HG03378 (cell line): ENCODE measurements around the gene RABAC1.
"Not testable (repeated sequence)": the region's sequence is repeated elsewhere in the genome, so short reads cannot be mapped to it uniquely, and the experiment has no call there.

Experiments used
- ATAC-seq: cut with Tn5 transposase; IDR thresholded peaks from one replicate; pipeline ENCODE4 v1.9.1; 2021; ENCODE audit warnings: mild to moderate bottlenecking, moderate library complexity; ENCODE audit not compliant: unreplicated experiment

Gene RABAC1

DNA sequence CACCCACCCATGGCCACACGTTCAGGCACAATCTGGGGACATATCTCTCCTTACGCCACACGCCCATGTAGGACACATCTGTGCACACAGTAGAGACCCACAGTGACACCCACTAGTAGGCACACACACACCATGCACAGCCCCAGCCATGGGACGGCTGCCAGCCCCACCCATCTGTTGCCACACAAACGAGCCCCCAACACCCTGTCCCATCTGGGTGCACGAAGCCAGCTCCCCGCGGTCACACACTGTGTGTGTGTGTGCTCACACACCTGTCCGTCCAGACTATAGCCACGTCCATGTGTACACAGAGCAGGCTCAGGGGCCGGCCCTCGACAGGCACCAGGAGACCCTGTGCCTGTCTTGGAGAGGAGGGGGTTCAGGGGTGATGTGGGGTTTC lies 41.4 kb downstream of the RABAC1 start:
- no peak for ATAC-seq

GRCh38 chr19:41915776-41916414 lies 43.2 kb downstream of the RABAC1 start:
- no peak for ATAC-seq

DNA sequence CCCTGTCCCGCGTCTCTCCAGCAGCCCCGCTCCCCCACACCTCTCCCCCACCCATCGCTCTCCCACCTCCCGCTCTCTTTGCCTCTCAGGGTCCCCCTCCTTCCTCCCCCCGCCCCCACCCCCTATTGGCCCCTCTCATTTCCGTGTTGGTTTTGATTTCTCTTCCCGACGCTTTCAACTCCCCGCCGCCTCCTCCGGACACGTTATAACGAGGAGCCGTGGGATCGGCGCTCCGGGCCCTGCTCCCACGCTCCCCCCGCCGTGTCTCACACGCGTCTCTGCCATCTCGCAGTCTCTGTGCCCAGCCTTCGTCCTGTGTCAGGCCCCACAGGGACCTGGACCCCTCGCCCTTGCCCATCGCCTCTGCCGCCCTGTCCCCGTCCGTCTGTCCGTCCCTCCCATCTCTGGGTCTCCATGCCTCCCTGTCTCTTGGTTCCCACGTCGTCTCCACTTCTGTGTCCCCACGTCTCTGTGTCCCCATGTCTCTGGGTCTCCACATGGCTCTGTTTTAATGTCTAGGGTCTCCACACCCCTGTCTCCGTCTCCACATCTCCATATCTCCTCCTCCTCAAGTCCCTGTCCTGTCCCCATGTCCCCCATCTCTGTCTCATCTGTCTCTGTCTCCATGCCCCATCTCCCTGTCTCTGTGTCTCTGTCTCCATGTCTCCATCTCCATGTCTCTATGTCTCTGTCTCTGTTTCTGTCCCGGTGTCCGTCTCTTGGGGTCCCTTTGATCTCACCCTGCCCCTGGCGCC lies 43.9 kb downstream of the RABAC1 start:
- ATAC-seq = no peak

DNA sequence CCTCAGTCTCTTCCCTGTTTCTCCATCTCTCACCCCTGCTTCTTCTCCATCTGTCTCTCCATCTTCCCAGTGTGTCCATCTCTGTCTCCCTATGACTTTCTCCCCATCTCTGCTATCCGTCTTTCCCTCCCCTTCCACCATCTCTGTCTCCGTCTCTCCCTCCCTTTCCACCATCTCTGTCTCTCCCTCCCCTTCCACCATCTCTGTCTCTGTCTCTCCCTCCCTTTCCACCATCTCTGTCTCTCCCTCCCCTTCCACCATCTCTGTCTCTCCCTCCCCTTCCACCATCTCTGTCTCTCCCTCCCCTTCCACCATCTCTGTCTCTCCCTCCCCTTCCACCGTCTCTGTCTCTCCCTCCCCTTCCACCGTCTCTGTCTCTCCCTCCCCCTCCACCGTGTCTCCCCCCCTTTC lies 44.7 kb downstream of the RABAC1 start:
- ATAC-seq = not testable (repeated sequence)

DNA sequence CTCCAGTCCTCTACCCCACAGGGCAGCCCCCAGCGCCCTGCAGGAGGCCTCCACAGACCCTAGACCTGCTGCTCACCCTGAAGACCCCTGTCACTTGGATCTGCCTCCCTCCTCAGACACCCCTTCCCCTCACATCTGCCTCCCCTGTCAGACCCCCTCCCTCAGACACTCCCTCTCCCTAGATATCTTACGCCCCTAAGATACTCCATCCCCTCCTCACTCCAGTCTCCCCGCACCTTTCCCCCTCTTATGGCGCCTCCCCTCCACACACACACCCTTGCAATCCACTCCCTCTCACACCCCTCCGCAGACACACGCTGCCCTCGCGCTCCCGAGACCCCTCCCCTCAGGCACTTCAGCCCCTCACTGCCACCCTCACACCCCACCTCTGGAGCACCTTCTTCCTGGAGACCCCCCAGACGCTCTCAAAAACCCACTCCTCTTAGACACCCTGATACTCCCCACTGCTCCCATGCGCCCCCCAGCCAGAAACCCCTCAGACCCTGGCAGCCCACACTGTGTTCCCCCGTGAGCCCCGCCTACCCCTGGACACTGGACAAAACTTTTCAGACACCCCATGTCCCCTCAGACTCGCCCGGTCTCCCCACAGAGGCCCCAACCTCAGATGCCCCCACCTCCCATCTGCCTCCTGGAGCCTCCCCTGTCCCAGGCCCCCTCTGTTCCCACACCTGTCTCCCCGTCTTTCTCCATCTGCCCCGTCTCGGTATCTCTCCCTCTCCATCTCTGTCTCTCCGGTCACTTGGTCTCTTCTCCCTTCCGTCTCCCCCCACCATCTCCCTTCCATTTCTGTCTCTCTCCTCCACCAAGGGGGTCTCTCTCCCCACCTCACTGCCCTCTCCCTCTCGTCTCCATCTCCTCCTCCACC lies 45.3 kb downstream of the RABAC1 start:
- ATAC-seq = no peak

DNA sequence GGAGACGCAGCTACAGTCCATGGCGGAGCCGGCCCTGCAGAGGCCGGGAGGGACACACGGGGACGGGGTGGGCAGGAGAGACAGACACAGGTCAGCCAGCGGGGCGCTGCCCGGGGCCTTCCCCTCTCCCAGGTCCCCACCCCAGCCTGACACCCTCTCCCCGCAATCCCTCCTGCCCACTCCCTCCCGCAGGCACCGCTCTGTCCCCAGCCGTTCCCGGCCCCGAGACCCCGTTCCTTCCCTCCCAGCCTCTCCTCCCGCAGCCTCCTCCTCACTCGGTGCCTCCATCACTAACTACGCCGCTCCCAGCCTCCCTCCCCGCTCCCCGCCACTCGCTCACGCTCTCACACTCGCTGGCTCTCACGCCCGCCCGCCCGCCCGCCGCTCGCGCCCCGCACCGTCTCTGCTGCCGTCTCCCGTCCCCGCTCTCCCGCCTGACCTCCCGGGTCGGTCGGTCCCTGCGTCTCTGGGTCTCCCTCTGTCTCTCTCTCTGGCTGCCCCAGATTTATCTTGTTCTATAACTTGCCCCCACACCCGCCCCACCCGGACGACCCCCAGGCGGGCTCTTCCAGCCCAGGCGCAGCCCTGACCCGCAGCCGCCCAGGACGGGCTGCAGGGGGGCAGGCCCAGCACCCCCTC lies 46.1 kb downstream of the RABAC1 start:
- no peak for ATAC-seq

DNA sequence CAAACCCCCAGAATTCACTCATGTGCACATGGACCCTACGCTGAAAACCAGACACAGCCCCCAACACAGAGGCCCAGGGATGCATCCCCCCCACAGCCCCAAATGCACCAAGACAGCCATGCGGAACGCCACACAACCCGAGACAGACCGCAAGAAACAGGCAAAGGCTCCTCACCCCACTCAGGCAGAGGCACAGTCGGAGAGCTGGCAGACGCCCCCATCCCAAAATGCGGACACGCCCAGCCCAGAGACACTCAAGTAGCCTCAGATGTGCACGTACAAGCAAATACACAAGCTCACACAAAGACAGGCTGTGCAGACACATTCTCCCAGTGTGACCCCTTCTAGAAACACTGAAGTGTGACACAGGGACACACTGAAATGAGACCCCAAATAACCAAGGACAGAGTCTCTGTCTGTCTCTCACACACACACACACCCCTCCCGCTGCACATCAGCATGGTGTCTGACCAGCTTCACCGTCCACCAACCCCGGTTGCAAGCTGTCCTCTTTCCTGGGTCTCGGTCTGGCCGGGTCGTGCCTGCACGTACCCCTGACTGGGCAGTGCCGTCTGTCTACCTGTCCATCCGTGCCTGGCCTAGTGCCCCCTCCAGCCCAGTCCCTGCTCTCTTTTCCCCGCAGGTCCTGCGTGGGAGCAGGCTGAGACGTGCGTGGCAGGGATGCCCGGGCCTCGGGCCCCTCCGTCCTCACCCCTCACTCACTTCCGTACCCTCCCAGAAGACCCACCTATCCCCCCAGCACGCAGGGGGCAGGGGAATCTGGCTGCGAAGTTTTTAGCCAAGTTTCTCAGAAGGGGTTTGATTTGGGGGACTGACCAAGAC lies 47.0 kb downstream of the RABAC1 start:
- no peak for ATAC-seq

DNA sequence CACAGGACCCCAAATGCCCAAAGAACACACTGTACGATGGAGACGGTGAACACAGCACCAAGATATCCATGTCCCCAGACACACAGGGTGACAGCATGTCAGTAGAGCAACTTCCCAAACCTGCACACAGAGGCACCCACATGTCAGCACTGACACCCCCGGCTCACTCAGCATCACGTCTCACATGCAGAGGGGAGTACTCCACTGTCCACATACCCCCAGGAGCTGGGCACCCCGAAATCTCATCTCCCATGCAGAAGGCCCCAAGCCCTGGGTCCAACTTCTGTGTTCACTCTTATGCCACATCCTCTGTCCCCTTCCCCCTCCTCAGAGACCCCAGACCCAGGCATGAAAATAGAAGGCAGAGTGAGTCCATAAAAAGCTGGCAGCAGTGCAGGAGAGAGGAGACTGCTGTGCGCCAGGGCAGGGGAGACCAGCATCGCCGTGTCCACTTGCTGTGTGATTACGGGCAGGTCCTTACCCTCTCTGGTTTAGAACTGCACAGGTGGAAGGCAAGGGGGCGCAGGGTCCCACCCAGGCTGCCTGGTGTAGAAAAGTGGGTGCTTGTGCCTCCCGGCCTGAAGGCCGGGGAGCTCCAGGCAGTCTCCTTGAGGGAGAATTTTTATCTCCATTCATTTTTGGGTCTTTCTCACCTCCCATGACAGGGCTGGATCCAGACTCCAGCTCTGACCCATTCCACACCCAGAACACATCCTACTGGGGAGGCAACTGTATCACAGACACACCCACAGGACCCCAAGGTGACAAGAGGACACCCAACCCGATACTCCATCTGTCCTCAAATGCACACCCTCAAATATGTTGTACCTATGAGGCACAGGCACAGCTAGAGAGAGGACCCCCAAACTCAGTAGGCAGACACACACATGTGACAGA lies 47.9 kb downstream of the RABAC1 start:
- ATAC-seq = no peak

GRCh38 chr19:41910240-41910991 lies 48.7 kb downstream of the RABAC1 start:
- no peak for ATAC-seq

DNA sequence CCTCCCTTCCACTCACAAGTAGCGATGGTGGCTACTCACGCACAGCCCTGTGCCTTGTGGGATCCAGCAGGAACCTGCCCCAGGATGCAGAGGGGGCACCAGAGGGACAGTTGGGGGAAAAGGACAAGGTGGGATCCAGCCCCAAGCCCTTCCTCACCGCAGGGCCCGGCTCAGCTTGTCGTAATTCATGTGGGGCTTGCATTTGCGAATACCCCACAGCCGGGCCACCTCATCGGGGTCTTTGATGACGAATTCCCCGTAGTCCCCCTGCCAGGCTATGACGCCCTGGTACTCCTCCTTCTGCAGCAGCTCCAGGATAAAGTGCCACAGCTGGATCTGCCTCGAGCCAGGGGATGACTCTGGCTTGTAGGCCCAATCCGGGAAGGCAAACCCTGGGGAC lies 49.4 kb downstream of the RABAC1 start:
- ATAC-seq = no peak

- no peak for ATAC-seq
Measured at GRCh38 chr19:41908724-41909464, 50.2 kb downstream of the RABAC1 start.

GRCh38 chr19:41907994-41908615 lies 51.0 kb downstream of the RABAC1 start:
- no peak for ATAC-seq

DNA sequence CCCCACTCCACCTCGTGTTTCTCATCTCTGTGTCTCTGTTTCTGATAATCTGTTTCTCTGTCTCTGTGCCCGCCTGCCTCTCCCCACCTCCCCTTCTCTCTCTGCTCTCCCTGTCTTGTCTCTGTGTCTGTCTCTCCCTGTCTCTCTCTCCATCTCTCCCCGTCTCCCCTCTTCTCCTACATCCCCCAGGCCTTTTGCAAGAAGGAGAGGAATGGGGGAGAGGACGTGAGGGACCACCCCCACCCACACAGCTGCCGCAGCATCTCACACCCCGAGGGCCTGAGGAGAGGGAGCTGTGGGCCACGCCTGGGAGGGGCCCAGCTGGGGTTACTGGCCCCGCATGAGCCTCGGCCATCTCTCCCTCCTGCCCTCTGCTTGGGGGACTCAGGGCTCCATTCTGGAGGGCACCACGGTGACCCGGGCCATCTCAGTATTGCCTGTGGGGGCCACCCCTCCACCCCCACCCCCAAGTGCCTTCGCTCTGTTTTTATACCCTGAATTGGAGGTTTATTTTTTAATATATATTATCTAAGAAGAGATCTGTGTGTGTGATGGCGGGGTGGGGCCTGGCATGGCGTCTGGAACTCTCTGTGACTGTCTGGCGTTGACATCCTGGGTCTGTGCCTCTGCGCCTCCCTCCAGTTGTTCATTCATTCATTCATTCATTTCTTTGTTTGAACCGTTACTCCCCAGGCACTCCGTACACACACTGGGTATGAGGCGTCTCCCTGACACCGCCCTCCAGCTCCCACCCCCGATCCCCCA lies 52.0 kb downstream of the RABAC1 start:
- ATAC-seq = no peak
